ENCODE data around the gene NUP62.

The NUP62 gene

GRCh38 chr19:49940482-49940791 is 11.1 kb upstream of the NUP62 start:
- ChIA-PET POLR2A (no interaction called here), CTCF (interaction anchor here (0.8 to 2.0 kb wide), 2 partner anchors 14 to 196 kb away, joined by 3 to 6 read pairs; no protein-coding TSS in a partner anchor)
- H3K4me3 ChIP-seq (ENCODE audit: low read depth, low read length): no peak overlapping the region
- TF ChIP-seq CTCF (IDR thresholded peaks at IDR 0.05; ENCODE audit: insufficient read depth, low read length, missing control alignments): no peak
- no peak for DNase-seq (ENCODE audit: low read depth, low spot score)

- POLR2A ChIA-PET: no interaction called here
- CTCF ChIA-PET: interaction anchor here (1.1 to 6.5 kb wide), 5 partner anchors 14 to 196 kb away, joined by 3 to 72 read pairs (median 22); no protein-coding TSS in a partner anchor
These were observed 10.6 kb upstream of the NUP62 start for GRCh38 chr19:49939721-49940481.

GRCh38 chr19:49938662-49939061 is 9.4 kb upstream of the NUP62 start:
- no peak overlapping the region for H3K4me3 ChIP-seq (ENCODE audit: low read depth, low read length)
- CTCF ChIA-PET: interaction anchor here (1.1 to 6.5 kb wide), 12 partner anchors 11 to 668 kb away, joined by 3 to 72 read pairs (median 10); partner anchors contain the start of gene SIGLEC11
- POLR2A ChIA-PET: no interaction called here
- no peak for DNase-seq (ENCODE audit: low read depth, low spot score)
- no peak for TF ChIP-seq CTCF (IDR thresholded peaks at IDR 0.05; ENCODE audit: insufficient read depth, low read length, missing control alignments)

More at GRCh38 chr19:49939721-49940481, 10.6 kb upstream of the NUP62 start:
- H3K4me3 ChIP-seq (ENCODE audit: low read depth, low read length): no peak overlapping the region
- no peak for TF ChIP-seq CTCF (IDR thresholded peaks at IDR 0.05; ENCODE audit: insufficient read depth, low read length, missing control alignments)
- DNase-seq (ENCODE audit: low read depth, low spot score): no peak

- no peak for DNase-seq (ENCODE audit: low read depth, low spot score)
- POLR2A ChIA-PET: no interaction called here
- H3K4me3 ChIP-seq (ENCODE audit: low read depth, low read length): peak overlapping the region; percentile 38
- peak; percentile 96 for TF ChIP-seq CTCF (IDR thresholded peaks at IDR 0.05; ENCODE audit: insufficient read depth, low read length, missing control alignments)
- CTCF ChIA-PET: interaction anchor here (0.8 to 6.5 kb wide), 23 partner anchors 7 to 669 kb away, joined by 3 to 72 read pairs (median 5); partner anchors contain the start of genes ATF5, NUP62, SIGLEC11 and VRK3
These were observed 8.6 kb upstream of the NUP62 start for GRCh38 chr19:49937750-49938381.

GRCh38 chr19:49936549-49936948 is 7.2 kb upstream of the NUP62 start:
- CTCF ChIA-PET: interaction anchor here (1.0 to 6.5 kb wide), 5 partner anchors 9 to 199 kb away, joined by 3 to 72 read pairs (median 12); no protein-coding TSS in a partner anchor
- DNase-seq (ENCODE audit: low read depth, low spot score): no peak
- POLR2A ChIA-PET: no interaction called here
- H3K4me3 ChIP-seq (ENCODE audit: low read depth, low read length): no peak overlapping the region
- no peak for TF ChIP-seq CTCF (IDR thresholded peaks at IDR 0.05; ENCODE audit: insufficient read depth, low read length, missing control alignments)

- ChIA-PET CTCF (interaction anchor here (2.2 to 6.5 kb wide), 2 partner anchors 51 to 202 kb away, joined by 9 to 72 read pairs; no protein-coding TSS in a partner anchor), POLR2A (no interaction called here)
- no peak for TF ChIP-seq CTCF (IDR thresholded peaks at IDR 0.05; ENCODE audit: insufficient read depth, low read length, missing control alignments)
- no peak for DNase-seq (ENCODE audit: low read depth, low spot score)
- no peak overlapping the region for H3K4me3 ChIP-seq (ENCODE audit: low read depth, low read length)
These were observed 4.3 kb upstream of the NUP62 start for GRCh38 chr19:49933643-49934042.
